Endothelial cell (in vitro differentiated cells): ENCODE measurements around the gene SERINC2. TPM values are rescaled to one million over a fixed set of nuclear protein-coding genes. Genes with fewer than 3 reads are reported as not detected.

Experiments used
- DNase-seq: peaks from one replicate; pipeline ENCODE4 v3.0.0; 2021; ENCODE audit warnings: low spot score
- H3K27ac Mint-ChIP-seq: one replicate; pipeline ENCODE4 v1.8.0; 2021; ENCODE audit warnings: mixed read lengths, inconsistent platforms; ENCODE audit not compliant: unreplicated experiment
- H3K27me3 Mint-ChIP-seq: one replicate; pipeline ENCODE4 v1.8.0; 2021; ENCODE audit warnings: mild to moderate bottlenecking, moderate library complexity, mixed read lengths, inconsistent platforms; ENCODE audit not compliant: unreplicated experiment
- H3K36me3 Mint-ChIP-seq: one replicate; pipeline ENCODE4 v1.8.0; 2021; ENCODE audit warnings: mild to moderate bottlenecking, low read depth, mixed read lengths, inconsistent platforms; ENCODE audit not compliant: unreplicated experiment
- H3K4me1 Mint-ChIP-seq: one replicate; pipeline ENCODE4 v1.8.0; 2021; ENCODE audit warnings: mild to moderate bottlenecking, mixed read lengths, inconsistent platforms; ENCODE audit not compliant: unreplicated experiment
- H3K4me3 Mint-ChIP-seq: one replicate; pipeline ENCODE4 v1.8.0; 2021; ENCODE audit warnings: mild to moderate bottlenecking, mixed read lengths, inconsistent platforms; ENCODE audit not compliant: unreplicated experiment
- H3K9me3 Mint-ChIP-seq: one replicate; pipeline ENCODE4 v1.8.0; 2021; ENCODE audit warnings: mixed read lengths, inconsistent platforms; ENCODE audit not compliant: unreplicated experiment
- total RNA-seq: library from RNA; stranded (reverse); fragmentation: NEBNext Ultra II Directional; extraction: Animal tissue kit (Norgen Biotek cat#: 25700); gene quantifications from one replicate; pipeline ENCODE4 v1.2.1, GENCODE V29; 2021; ENCODE audit not compliant: unreplicated experiment
- TF ChIP-seq, protein P1 (sequence below): fragments of 200-600 bp; sonication (generic); IDR thresholded peaks from one replicate; pipeline ENCODE4 v1.5.0; 2021; ENCODE audit warnings: antibody characterized with exemption; ENCODE audit not compliant: unreplicated experiment

The SERINC2 gene
- total RNA-seq, 1 donor from 2014 or later, result 23.6 TPM

DNA sequence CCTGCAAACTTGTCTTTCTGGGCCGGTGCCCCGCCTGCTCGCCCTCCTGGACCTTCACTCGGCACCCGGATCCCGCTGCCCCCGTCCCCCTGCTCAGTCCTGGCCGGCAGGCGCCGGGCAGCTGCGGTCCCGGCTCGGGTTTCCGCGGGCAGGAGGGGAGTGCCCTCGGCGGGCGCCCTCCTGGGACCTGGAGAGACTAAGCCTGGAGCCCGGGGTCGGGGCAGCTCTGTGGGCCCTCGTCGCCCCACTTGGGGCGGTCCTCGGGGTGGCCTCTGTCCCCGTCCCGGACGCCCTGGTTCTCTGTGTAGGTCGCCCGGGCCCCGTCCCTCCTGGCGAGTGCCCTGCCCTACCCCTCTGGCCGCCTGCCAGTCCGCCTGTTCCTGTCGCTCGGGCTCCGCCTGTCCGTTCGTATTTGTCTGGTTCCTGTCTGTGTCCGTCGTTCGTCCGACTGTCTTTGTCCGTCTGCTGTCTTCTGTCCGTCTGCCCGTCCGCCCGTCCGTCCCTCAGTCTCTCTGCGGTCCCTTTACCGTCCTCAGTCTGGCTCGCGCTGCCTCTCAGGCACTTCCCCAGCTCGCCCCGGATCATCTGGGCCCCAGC, 490 bp downstream of the SERINC2 start:
- Mint-ChIP-seq H3K9me3 (no peaks in the 10 kb centered on the region), H3K36me3 (peaks cover 6% of the 10 kb centered on the region), H3K4me1 (peaks cover 24% of the 10 kb centered on the region), H3K27me3 (peaks cover 14% of the 10 kb centered on the region), H3K27ac (peak overlapping the region; percentile 79), H3K4me3 (peak overlapping the region; percentile 99)
- TF ChIP-seq, protein P1, sequence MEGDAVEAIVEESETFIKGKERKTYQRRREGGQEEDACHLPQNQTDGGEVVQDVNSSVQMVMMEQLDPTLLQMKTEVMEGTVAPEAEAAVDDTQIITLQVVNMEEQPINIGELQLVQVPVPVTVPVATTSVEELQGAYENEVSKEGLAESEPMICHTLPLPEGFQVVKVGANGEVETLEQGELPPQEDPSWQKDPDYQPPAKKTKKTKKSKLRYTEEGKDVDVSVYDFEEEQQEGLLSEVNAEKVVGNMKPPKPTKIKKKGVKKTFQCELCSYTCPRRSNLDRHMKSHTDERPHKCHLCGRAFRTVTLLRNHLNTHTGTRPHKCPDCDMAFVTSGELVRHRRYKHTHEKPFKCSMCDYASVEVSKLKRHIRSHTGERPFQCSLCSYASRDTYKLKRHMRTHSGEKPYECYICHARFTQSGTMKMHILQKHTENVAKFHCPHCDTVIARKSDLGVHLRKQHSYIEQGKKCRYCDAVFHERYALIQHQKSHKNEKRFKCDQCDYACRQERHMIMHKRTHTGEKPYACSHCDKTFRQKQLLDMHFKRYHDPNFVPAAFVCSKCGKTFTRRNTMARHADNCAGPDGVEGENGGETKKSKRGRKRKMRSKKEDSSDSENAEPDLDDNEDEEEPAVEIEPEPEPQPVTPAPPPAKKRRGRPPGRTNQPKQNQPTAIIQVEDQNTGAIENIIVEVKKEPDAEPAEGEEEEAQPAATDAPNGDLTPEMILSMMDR, result no peak
- DNase-seq, result peak; percentile 45

GRCh38 chr1:31414980-31415370, 2.0 kb downstream of the SERINC2 start:
- TF ChIP-seq, protein P1, result no peak
- Mint-ChIP-seq H3K9me3 (no peaks in the 10 kb centered on the region), H3K4me1 (peaks cover 24% of the 10 kb centered on the region), H3K27ac (no peak overlapping the region), H3K4me3 (no peak overlapping the region), H3K36me3 (peaks cover 6% of the 10 kb centered on the region), H3K27me3 (peaks cover 13% of the 10 kb centered on the region)
- DNase-seq, result no peak

DNA sequence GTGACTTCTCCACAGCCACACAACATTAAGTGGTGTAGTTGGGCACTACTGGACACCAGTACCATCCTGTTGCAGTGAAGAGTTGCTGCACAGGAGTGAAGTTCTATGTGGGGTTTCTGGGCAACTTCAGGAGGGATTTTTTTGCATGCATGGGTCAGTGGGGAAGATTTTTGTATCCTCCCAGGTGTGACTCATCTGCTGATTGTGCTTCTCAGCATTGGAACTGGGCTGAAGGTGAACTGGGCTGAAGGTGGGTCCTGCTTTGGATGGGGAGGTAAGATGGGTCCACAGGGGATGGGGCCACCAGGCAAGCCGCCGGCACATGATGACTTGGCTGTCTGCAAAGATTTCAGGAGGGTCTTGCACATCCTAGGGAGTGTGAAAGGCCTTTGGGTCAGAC, 2.6 kb downstream of the SERINC2 start:
- DNase-seq, result no peak
- peak overlapping the region; percentile 18 for H3K4me3 Mint-ChIP-seq
- peaks cover 6% of the 10 kb centered on the region for H3K36me3 Mint-ChIP-seq
- peaks cover 9% of the 10 kb centered on the region for H3K27me3 Mint-ChIP-seq
- peaks cover 24% of the 10 kb centered on the region for H3K4me1 Mint-ChIP-seq
- no peak overlapping the region for H3K27ac Mint-ChIP-seq
- TF ChIP-seq, protein P1, result no peak
- H3K9me3 Mint-ChIP-seq, result no peaks in the 10 kb centered on the region

GRCh38 chr1:31416101-31416736, 3.2 kb downstream of the SERINC2 start:
- H3K36me3 Mint-ChIP-seq, result peaks cover 6% of the 10 kb centered on the region
- TF ChIP-seq, protein P1, result no peak
- H3K27ac Mint-ChIP-seq, result no peak overlapping the region
- DNase-seq, result no peak
- peaks cover 9% of the 10 kb centered on the region for H3K27me3 Mint-ChIP-seq
- no peak overlapping the region for H3K4me3 Mint-ChIP-seq
- no peaks in the 10 kb centered on the region for H3K9me3 Mint-ChIP-seq
- peaks cover 24% of the 10 kb centered on the region for H3K4me1 Mint-ChIP-seq

DNA sequence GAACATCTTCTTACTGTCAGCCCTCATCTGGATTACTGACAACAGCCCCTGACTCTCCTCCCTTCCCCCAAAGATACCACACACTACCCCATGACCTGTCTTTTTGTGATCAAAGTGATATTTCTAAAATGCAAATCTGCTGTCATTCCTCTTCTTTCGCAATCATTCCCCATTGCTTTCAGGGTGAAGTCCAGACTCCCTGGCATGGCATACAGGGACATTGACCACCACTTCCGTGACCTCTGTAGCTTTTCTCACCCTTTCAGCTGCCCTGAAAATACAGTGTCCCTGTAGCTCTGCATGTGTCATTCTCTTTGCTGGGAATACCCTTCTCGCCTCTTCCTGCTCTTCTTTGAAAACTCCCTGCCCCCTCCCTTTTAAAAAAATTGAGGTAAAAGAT, 4.1 kb downstream of the SERINC2 start:
- no peak for DNase-seq
- Mint-ChIP-seq H3K27ac (no peak overlapping the region), H3K4me3 (no peak overlapping the region), H3K9me3 (no peaks in the 10 kb centered on the region), H3K36me3 (peaks cover 6% of the 10 kb centered on the region), H3K27me3 (peaks cover 7% of the 10 kb centered on the region), H3K4me1 (peaks cover 23% of the 10 kb centered on the region)
- TF ChIP-seq, protein P1, result no peak
